ENCODE results near the gene DGKG. TPM values are rescaled to one million over a fixed set of nuclear protein-coding genes. Genes with fewer than 3 reads are reported as not detected.

DGKG gene
- polyA plus RNA-seq, 1 of the 3 experiments (the other 2 are of a cell fraction) = 0.12 TPM

GRCh38 chr3:186318135-186318534 lies 43.9 kb downstream of the DGKG start (continued):
- TF ChIP-seq CTCF (IDR thresholded peaks at IDR 0.05) (no peak), POLR2AphosphoS5 (IDR thresholded peaks at IDR 0.05; ENCODE audit: low read depth, low read length) (no peak)

GRCh38 chr3:186317478-186317877 lies 44.6 kb downstream of the DGKG start:
- no peak for DNase-seq
- H3K9me3 ChIP-seq = no peaks in the 10 kb centered on the region
- TF ChIP-seq FOXJ3 (CRISPR knock-in tag; IDR thresholded peaks at IDR 0.05) (no peak), MXI1 (IDR thresholded peaks at IDR 0.05; ENCODE audit: low read depth, low read length) (no peak), RCOR1 (IDR thresholded peaks at IDR 0.05; ENCODE audit: low read length) (no peak), SMC3 (IDR thresholded peaks at IDR 0.05; ENCODE audit: low read depth, low read length) (no peak), REST (IDR thresholded peaks at IDR 0.05; ENCODE audit: low read depth, low read length) (no peak), ELF1 (IDR thresholded peaks at IDR 0.05) (no peak), GATA2 (CRISPR knock-in tag; IDR thresholded peaks at IDR 0.05) (no peak), USF1 (IDR thresholded peaks at IDR 0.05; ENCODE audit: borderline replicate concordance, low read depth) (no peak), RAD21 (IDR thresholded peaks at IDR 0.05; ENCODE audit: low read length) (no peak), TCF12 (IDR thresholded peaks at IDR 0.05) (no peak), RXRA (IDR thresholded peaks at IDR 0.05; ENCODE audit: borderline replicate concordance, low read depth) (no peak), POLR2AphosphoS5 (IDR thresholded peaks at IDR 0.05; ENCODE audit: low read depth, low read length) (no peak), IRF3 (IDR thresholded peaks at IDR 0.05; ENCODE audit: low read depth, low read length) (no peak), SIN3A (IDR thresholded peaks at IDR 0.05; ENCODE audit: borderline replicate concordance, low read depth, low read length) (no peak), CHD2 (IDR thresholded peaks at IDR 0.05; ENCODE audit: low read length, partially characterized antibody) (no peak), TAF1 (IDR thresholded peaks at IDR 0.05; ENCODE audit: borderline replicate concordance, low read depth, low read length) (no peak), RFX5 (IDR thresholded peaks at IDR 0.05; ENCODE audit: low read length) (no peak), NRF1 (IDR thresholded peaks at IDR 0.05; ENCODE audit: low read depth, low read length) (no peak)
- H3K79me2 ChIP-seq (ENCODE audit: insufficient read depth) = no peaks in the 10 kb centered on the region
- no peaks in the 10 kb centered on the region for H3K4me1 ChIP-seq (ENCODE audit: control insufficient read depth in 1 of 2, insufficient read depth in 2 of 2, low read depth in 1 of 2, low read length in 1 of 2)
- no peaks in the 10 kb centered on the region for H3K9me2 ChIP-seq
- POLR2A ChIA-PET = no interaction called here
- H4K20me1 ChIP-seq (ENCODE audit: insufficient read depth) = no peaks in the 10 kb centered on the region
- H3K27me3 ChIP-seq (ENCODE audit: insufficient read depth) = no peaks in the 10 kb centered on the region
- H3K4me2 ChIP-seq = no peak overlapping the region
- CTCF ChIA-PET = interaction anchor here (1.3 kb wide), 1 partner anchor 58 kb away, joined by 3 read pairs; no protein-coding TSS in a partner anchor
- H3F3A ChIP-seq (replicated peaks; ENCODE audit: insufficient read depth) = no peaks in the 10 kb centered on the region
- H3K36me3 ChIP-seq (replicated peaks in 1 of 2; ENCODE audit: control insufficient read depth in 1 of 2, insufficient read depth in 2 of 2, low read length in 1 of 2) = no peaks in the 10 kb centered on the region
- 49% methylated on average over 7 of the region's 7 CpGs for WGBS (ENCODE audit: low lambda C conversion rate)
- H2AFZ ChIP-seq (ENCODE audit: low read depth) = no peak overlapping the region
- H3K27ac ChIP-seq (ENCODE audit: low read depth in 2 of 2, low read length in 1 of 2) = no peak overlapping the region
- H3K4me3 ChIP-seq (ENCODE audit: low read depth in 2 of 2, low read length in 1 of 2) = no peak overlapping the region
- H3K9ac ChIP-seq = no peak overlapping the region
